ES-I3 (cell line): ENCODE measurements around the gene CASP4.

Experiments used
- H3K36me3 ChIP-seq: 2 replicates; pipeline ENCODE4 v1.6.1; 2013; ENCODE audit warnings: mild to moderate bottlenecking, low read length, control low read depth, moderate library complexity; ENCODE audit not compliant: insufficient read depth
- H3K4me1 ChIP-seq: 2 replicates; pipeline ENCODE4 v1.6.1; 2013; ENCODE audit warnings: mild to moderate bottlenecking, control low read depth, low read length; ENCODE audit not compliant: insufficient read depth
- H3K9ac ChIP-seq: 2 replicates; pipeline ENCODE4 v1.6.1; 2013; ENCODE audit warnings: low read depth, mild to moderate bottlenecking, low read length, moderate library complexity
- H3K9me3 ChIP-seq: 2 replicates; pipeline ENCODE4 v1.6.1; 2013; ENCODE audit warnings: mild to moderate bottlenecking, low read length, moderate library complexity; ENCODE audit not compliant: control insufficient read depth, insufficient read depth

The CASP4 gene

DNA sequence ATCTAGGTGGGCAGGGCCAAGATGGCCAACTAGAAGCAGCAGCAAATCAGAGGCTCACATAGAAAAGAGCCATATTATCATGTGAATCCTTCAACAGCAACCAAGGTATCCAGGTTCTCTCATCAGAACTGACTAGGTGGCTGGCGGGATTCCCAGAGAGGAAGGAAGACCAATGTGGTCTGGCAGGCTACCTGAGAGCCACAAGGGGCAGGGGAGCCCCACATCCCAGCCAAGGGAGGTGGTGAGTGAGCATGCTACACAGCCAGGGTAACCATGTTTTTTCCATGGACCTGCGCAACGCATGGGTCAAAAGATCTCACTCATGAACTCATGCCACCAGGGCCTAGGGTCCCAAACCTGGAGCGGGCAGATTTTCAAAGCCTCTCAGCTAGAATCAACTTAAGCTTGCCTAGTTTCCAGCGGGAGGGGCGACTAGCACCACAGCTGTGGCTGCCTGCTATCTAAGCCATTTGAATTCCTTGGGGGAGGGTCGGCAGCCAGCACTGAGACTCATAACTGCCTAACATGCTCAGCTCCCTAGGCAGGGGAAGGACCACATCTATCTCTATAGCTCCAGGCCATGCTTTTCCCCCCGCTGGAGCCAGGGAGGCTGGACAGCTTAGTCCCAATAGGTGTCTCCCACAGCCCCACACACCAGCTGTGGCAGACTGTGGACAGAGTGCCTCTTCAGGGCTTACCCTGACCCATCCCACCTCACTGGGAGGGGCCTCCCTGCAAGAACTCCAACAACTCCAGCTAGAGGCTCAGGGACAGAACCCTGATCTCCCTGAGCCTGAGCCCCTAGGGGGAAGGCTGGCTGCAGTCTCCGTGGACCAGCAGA is 41.4 kb downstream of the CASP4 start:
- Histone ChIP-seq H3K36me3 (no peaks in the 10 kb centered on the region), H3K4me1 (no peaks in the 10 kb centered on the region), H3K9ac (no peak overlapping the region), H3K9me3 (no peaks in the 10 kb centered on the region)

DNA sequence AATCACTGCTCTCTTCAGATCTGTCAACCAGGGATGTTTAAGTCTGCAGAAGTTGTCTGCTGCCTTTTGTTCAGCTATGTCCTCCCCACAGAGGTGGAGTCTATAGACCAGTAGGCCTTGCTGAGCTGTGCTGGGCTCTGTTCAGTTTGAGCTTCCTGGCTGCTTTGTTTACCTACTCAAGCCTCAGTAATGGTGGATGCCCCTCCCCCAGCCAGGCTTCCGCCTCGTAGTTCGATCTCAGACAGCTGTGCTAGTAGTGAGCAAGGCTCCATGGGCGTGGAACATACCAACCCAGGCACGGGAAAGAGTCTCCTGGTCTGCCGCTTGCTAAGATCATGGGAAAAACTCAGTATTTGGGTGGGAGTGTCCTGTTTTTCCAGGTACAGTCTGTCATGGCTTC is 42.5 kb downstream of the CASP4 start:
- H3K36me3 ChIP-seq = no peaks in the 10 kb centered on the region
- H3K9me3 ChIP-seq = no peaks in the 10 kb centered on the region
- H3K4me1 ChIP-seq = no peaks in the 10 kb centered on the region
- no peak overlapping the region for H3K9ac ChIP-seq

DNA sequence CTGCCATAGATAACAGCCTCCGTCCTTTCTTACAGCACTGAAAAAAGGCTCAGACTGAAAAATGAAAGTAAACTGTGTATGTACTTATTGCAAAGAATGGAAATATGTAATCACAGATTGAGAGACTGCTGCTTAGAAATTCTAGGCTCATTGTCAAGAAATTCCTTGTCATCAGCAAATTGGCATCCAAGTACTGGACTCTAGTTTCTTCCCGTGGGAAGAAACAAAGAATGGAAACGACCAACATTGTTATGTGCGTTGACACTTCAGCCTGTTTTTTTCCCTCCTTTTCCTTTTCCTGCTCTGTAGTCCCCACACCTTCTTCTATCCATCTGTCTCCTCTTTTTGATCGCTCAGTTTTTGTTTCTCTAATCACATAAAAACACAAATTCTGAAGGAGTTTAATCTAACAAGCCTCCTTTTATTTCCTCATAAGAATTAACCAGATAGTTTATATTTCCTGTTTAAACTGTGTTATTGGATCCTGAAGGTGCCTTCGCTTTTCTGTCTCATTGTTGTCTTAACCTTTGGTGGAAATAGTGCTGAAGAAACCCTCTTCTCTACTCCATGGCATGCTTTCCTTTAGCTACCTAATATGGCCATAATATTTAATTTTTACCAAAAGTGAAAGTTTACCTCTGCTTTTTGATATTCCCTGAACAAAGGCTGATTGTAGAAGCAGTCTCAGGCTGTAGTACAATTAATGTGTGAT is 50.1 kb downstream of the CASP4 start:
- H3K9me3 ChIP-seq = no peaks in the 10 kb centered on the region
- H3K9ac ChIP-seq = no peak overlapping the region
- no peaks in the 10 kb centered on the region for H3K36me3 ChIP-seq
- H3K4me1 ChIP-seq = no peaks in the 10 kb centered on the region

DNA sequence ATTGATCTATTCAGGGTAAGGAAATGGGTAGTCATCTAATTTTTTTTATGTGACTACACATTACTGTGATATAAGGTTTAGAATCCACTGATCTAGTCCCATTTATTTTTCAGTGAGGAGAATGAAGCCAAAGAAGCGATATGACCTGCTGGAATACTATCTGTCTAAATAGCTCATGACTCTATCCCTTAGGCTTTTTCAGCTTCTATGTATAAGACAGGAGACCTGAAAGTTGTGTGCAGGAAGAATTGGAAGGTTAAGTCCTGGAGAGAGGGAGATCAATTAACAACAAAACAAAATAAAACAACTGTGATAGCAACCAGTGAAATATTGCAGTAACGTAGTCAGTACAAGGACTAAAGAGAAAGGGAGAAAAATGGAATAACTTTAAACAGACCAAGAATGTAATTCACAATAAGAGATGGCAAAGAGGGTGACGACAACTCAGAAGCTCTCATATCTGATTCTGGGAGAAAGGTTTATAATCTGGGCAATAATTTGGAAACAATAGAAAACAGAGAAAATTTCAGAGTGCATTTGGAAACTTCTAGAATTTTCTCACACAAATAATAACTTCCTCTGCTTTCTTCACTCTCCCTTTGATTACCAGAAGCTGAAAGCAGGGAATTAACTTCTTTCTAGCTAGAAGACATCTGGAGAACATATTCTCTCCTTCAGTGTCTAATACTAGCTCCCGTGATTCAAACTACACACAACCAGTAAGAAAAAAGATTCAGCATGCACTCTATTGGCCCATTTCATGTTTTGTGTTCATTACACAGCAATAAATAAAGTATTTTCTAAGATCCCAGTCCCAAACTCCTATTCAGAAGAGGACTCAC is 50.9 kb downstream of the CASP4 start:
- H3K9me3 ChIP-seq = no peaks in the 10 kb centered on the region
- H3K9ac ChIP-seq = no peak overlapping the region
- no peaks in the 10 kb centered on the region for H3K36me3 ChIP-seq
- H3K4me1 ChIP-seq = no peaks in the 10 kb centered on the region

DNA sequence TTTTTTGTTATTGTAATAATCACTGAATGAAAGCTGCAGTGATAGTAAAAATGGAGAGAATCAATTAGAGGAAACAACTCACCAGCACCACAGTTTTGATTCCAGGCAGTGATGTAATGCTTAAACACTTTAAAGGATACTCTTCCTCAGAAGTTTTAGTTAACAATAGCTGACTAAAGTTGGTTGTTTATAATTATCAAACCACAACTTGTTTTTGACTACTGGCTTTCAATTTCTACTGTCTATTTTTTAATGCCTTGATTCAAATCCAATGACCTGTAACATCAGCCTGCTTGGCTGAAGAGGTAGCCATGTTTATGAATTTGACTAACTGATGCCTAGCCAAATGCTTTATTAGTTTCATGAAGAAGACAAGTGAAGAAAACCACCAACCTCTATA is 51.9 kb downstream of the CASP4 start:
- Histone ChIP-seq H3K36me3 (no peaks in the 10 kb centered on the region), H3K9ac (no peak overlapping the region), H3K9me3 (no peaks in the 10 kb centered on the region), H3K4me1 (no peaks in the 10 kb centered on the region)

DNA sequence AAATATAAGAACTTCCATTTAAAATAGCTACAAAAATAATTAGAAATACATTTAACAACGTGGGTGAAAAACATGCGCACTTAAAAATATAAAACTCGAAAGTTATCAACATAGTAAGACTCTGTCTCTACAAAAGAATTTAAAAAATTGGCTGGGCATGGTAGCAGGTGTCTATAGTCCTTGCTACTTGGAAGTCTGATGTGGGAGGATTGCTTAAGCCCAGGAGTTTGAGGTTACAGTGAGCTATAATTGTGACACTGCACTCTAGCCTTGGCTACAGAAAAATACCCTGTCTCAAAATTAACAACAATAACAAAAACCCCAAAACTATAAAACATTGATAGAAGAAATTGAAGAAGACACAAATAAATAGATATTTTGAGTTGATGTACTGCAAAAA is 56.3 kb downstream of the CASP4 start:
- Histone ChIP-seq H3K9me3 (no peaks in the 10 kb centered on the region), H3K36me3 (no peaks in the 10 kb centered on the region), H3K4me1 (no peaks in the 10 kb centered on the region), H3K9ac (no peak overlapping the region)

DNA sequence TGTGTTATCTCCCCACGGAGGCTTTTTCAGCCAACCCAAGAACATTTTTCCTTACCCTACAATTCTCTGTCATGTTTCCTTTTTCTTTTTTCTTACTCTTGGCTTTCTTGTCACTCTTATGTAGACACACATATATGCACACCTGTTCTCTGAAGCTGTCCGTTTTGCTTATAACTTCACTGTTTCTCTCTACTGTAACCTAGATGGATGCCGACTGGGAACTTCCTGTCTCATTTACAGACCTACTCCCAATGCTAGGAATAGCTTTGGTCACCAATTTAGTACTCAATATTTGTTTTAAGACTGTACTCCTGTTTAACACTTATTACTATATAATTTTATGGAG is 60.2 kb downstream of the CASP4 start:
- Histone ChIP-seq H3K9me3 (no peaks in the 10 kb centered on the region), H3K36me3 (no peaks in the 10 kb centered on the region), H3K9ac (no peak overlapping the region)

DNA sequence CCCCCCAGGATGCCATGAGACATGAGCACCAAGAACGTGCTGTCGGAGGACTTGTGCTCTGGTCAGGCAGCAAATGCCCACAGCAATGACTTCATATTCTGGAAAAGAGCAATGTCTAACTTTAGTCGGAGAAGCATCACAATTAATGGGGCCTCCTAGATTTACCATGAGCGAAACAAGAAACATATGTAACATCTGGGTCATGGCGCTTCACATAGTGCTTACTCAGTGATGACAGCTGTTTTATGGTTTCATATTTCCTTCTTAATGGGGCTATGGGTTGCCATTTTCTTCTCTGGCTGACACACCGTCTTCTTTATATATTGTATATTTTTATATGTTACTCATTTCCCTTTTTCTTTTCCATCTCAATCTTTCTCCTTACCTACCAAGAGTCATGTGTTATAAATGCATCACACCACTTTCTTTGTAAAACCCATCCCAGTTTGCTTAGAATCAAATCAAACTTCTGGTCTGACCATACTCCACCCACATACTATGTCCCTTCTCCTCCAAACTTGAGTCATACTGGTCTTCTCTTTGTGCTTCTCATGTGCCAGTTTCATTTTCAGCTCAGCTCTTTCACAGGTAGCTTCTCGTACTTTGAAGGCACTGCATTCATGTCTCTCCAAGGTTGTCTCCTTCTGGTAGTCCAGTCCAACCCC is 60.7 kb downstream of the CASP4 start:
- H3K4me1 ChIP-seq = no peaks in the 10 kb centered on the region
- H3K9ac ChIP-seq = no peak overlapping the region
- H3K36me3 ChIP-seq = no peaks in the 10 kb centered on the region
- H3K9me3 ChIP-seq = no peaks in the 10 kb centered on the region

More for the DNA sequence above, 60.2 kb downstream of the CASP4 start:
- no peaks in the 10 kb centered on the region for H3K4me1 ChIP-seq

DNA sequence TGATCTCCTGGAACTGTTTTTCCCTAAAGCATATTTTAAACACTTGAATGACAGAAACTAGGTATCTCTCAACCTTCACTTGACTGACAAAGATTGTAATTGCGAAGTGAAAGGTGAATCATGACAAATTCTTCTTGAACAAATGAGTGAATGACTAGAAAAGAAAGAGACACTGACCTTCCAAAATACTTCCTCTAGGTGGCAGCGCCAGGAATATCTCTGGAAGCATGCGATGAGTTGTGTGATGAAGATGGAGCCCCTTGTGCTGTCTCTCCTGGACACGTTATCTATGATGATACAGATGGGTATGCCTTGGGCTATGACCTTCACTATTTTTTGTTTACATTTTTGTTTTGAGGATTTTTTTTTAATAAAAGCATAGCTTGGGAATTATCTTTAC is 63.1 kb downstream of the CASP4 start:
- H3K36me3 ChIP-seq = no peaks in the 10 kb centered on the region
- no peaks in the 10 kb centered on the region for H3K4me1 ChIP-seq
- no peak overlapping the region for H3K9ac ChIP-seq
- H3K9me3 ChIP-seq = no peaks in the 10 kb centered on the region

DNA sequence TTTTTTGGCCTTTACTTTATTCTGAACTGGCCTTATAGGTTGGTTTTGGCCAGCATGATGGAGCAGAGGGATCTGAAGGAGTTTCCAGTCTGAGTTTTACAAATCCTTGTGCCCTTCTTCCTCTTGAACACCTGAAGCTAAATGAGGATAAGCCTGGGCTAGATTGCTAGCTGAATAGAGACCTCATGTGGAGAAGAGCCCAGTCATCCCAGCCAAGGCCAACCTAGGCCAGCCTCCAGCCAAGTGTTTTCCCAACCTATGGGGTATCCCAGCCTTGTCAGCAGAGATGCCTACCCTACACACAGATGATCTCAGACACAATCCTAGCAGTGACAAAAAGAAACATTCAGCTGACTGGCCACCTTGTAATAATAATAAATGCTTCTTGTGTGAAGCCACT is 69.1 kb downstream of the CASP4 start:
- H3K4me1 ChIP-seq = peaks cover 11% of the 10 kb centered on the region; the same call in 1 of the 2 replicates

DNA sequence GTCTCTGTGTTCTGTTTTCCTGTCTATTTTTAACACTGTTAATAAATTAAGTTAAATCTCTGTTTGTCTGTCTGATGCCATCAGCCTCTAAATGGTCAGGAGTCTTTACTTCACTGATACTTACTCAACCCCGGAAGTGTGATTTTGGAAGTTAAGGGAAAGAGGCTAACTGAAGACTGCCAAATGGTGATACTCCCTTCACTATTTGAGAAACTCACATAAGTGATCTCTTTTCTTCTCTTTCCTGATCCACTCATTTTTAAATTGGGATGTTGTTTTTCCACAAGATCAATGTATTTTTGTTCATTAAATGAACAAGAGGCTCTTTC is 69.7 kb downstream of the CASP4 start:
- no peaks in the 10 kb centered on the region for H3K9me3 ChIP-seq
- H3K36me3 ChIP-seq = no peaks in the 10 kb centered on the region
- no peak overlapping the region for H3K9ac ChIP-seq
- H3K4me1 ChIP-seq = peaks cover 12% of the 10 kb centered on the region; the same call in 1 of the 2 replicates

More for the DNA sequence above, 69.1 kb downstream of the CASP4 start:
- Histone ChIP-seq H3K9me3 (no peaks in the 10 kb centered on the region), H3K36me3 (no peaks in the 10 kb centered on the region), H3K9ac (no peak overlapping the region)

DNA sequence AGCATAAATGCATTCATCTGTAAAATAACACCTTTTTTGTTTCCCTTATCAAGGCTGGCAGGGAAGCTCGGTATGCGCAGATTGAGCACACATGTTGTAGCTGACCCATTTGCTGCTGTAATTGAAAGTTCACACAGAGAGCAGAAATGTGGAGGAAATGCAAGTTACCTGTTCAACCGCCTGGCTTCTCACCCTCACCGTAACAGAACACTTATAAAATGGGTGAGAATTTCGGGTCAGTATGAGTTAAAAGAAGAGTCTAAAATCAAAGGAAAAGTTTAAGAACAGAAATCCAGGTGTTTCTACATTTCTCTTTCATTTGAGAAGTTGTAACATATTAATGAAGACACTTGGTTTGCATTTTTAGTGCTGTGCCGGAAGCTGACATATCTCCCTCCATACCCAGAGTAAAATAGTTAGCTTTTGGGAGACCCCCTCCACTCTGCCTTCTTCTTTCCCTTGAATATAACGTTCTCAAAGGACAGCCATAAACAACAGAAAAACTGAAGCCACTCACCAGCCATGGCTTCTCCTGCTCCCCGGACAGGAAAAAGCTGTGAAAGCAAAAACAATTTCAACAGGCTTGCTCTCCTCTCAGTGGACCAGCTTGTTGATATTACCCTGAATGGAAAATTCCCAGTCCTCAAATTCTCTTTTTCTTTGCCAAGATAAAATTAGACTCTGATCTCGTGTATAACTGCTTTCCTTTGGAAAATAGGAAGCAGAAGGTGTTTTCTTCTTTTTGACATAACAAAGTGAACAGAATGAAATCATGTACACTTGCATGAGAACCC is 70.3 kb downstream of the CASP4 start, which contains the start of gene CASP12:
Gene CASP12, minus strand, starts transcription at position 570 of the 794 bp plus-strand sequence.
- H3K36me3 ChIP-seq = no peaks in the 10 kb centered on the region
- peaks cover 12% of the 10 kb centered on the region; the same call in 1 of the 2 replicates for H3K4me1 ChIP-seq
- H3K9ac ChIP-seq = no peak within 1 kb of the TSS; the same call in 1 of the 2 replicates
- H3K9me3 ChIP-seq = no peaks in the 10 kb centered on the region

DNA sequence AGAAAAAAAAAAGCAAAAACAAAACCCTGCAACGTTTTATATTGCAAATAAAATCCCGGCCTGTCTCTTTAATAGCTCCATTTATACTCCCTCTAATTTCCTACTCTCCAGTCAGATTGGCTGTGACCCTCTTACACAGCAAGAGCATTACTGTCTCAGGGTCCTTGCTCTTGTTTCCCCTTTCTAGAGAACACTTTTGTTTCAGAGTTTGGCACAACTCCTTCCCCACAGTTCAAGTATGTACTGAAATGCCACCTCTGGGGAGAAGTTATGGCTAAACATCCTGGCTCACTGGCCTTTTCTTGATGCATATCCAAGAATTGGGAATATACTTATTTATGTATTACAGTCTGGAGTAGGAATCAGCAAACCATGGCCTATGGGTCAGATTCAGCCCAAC is 72.7 kb downstream of the CASP4 start:
- Histone ChIP-seq H3K36me3 (no peaks in the 10 kb centered on the region), H3K4me1 (peaks cover 12% of the 10 kb centered on the region; the same call in 1 of the 2 replicates), H3K9me3 (no peaks in the 10 kb centered on the region), H3K9ac (no peak overlapping the region)
